ENCODE results near the gene DCAF11. TPM values are rescaled to one million over a fixed set of nuclear protein-coding genes. Genes with fewer than 3 reads are reported as not detected.

The DCAF11 gene
- total and polyA plus RNA-seq, 2 of the 13 experiments (the other 11 are each of a cell fraction or from before 2014, with no cell fraction given): 150 to 257 TPM

- TF ChIP-seq AHR (CRISPR knock-in tag; IDR thresholded peaks at IDR 0.05) (no peak), ZNF777 (CRISPR knock-in tag; IDR thresholded peaks at IDR 0.05) (no peak), DBP (CRISPR knock-in tag; IDR thresholded peaks at IDR 0.05; ENCODE audit: not compliant biosample characterization) (no peak), HMG20B (CRISPR knock-in tag; conservative IDR thresholded peaks at IDR 0.05) (no peak), DMTF1 (CRISPR knock-in tag; IDR thresholded peaks at IDR 0.05) (no peak), FOXO4 (CRISPR knock-in tag; conservative IDR thresholded peaks at IDR 0.05) (no peak), ZFP36L2 (CRISPR knock-in tag; IDR thresholded peaks at IDR 0.05) (no peak), KLF16 (CRISPR knock-in tag; IDR thresholded peaks at IDR 0.05) (no peak), TBX3 (IDR thresholded peaks at IDR 0.05; ENCODE audit: borderline replicate concordance) (no peak), ZNF430 (CRISPR knock-in tag; IDR thresholded peaks at IDR 0.05) (no peak), TFE3 (CRISPR knock-in tag; IDR thresholded peaks at IDR 0.05) (no peak), PRPF4 (IDR thresholded peaks at IDR 0.05; ENCODE audit: low read depth, low read length, poor library complexity, severe bottlenecking) (no peak), RXRA (CRISPR knock-in tag; IDR thresholded peaks at IDR 0.05) (no peak; the same call in 1 of the 2 replicates), HOXD1 (CRISPR knock-in tag; IDR thresholded peaks at IDR 0.05) (no peak), RBAK (CRISPR knock-in tag; IDR thresholded peaks at IDR 0.05) (no peak), SUZ12 (IDR thresholded peaks at IDR 0.05; ENCODE audit: low read depth, low read length) (no peak), HNRNPH1 (optimal IDR thresholded peaks at IDR 0.05; ENCODE audit: low read depth, low read length) (no peak), CEBPG (CRISPR knock-in tag; IDR thresholded peaks at IDR 0.05) (0 out of 2 replicates have a peak, but pooled peaks have one; percentile 5), ZNF3 (CRISPR knock-in tag; IDR thresholded peaks at IDR 0.05) (no peak), NR1H2 (CRISPR knock-in tag; IDR thresholded peaks at IDR 0.05; ENCODE audit: borderline replicate concordance, low read depth) (no peak), SPEN (CRISPR knock-in tag; IDR thresholded peaks at IDR 0.05; ENCODE audit: low read depth) (peak; percentile 44; the same call in 1 of the 2 replicates), ATF7-NPFF (CRISPR knock-in tag; IDR thresholded peaks at IDR 0.05; ENCODE audit: low read depth) (0 out of 2 replicates have a peak, but pooled peaks have one; percentile 12), SMYD3 (CRISPR knock-in tag; IDR thresholded peaks at IDR 0.05) (no peak), SMARCE1 (IDR thresholded peaks at IDR 0.05; ENCODE audit: borderline replicate concordance) (no peak), KLF15 (CRISPR knock-in tag; IDR thresholded peaks at IDR 0.05; ENCODE audit: borderline replicate concordance) (no peak), ZFP41 (CRISPR knock-in tag; IDR thresholded peaks at IDR 0.05; ENCODE audit: borderline replicate concordance) (no peak)
These were observed 17.9 kb upstream of the DCAF11 start (continued) for GRCh38 chr14:24096545-24097181.
